NB4 (cell line): ENCODE measurements around the gene RERE.

Experiments used
- CTCF ChIP-seq: IDR thresholded peaks from one replicate; pipeline ENCODE4 v1.5.1; 2012; ENCODE audit warnings: low read depth, low read length
- MAX ChIP-seq: IDR thresholded peaks from 2 replicates; pipeline ENCODE4 v1.6.1; 2011; ENCODE audit warnings: low read depth, low read length
- MYC ChIP-seq: IDR thresholded peaks from 2 replicates; pipeline ENCODE4 v1.6.1; 2011; ENCODE audit warnings: low read depth, low read length
- POLR2A ChIP-seq: IDR thresholded peaks from 2 replicates; pipeline ENCODE4 v1.6.1; 2011; ENCODE audit warnings: mild to moderate bottlenecking; ENCODE audit not compliant: insufficient read length; ENCODE audit errors: extremely low read depth

GRCh38 chr1:8629241-8630091 lies 188.0 kb downstream of the RERE start:
- TF ChIP-seq CTCF (no peak), MAX (no peak), POLR2A (no peak), MYC (no peak)
